ENCODE results near the gene MBNL3. TPM values are rescaled to one million over a fixed set of nuclear protein-coding genes. Genes with fewer than 3 reads are reported as not detected.

Gene MBNL3
- total RNA-seq, 1 experiment from 2014 or later: 4.0 TPM

GRCh38 chrX:132518401-132518800 is 29.6 kb upstream of the MBNL3 start:
- CTCF ChIA-PET: no interaction called here
- ATAC-seq: no peak
- H3K4me3 Mint-ChIP-seq: no peak overlapping the region
- H3K4me1 Mint-ChIP-seq: no peaks in the 10 kb centered on the region
- H3K9me3 Mint-ChIP-seq: no peaks in the 10 kb centered on the region
- peaks cover 2% of the 10 kb centered on the region; the same call in 1 of the 2 replicates for H3K27me3 Mint-ChIP-seq (ENCODE audit: low read depth)
- POLR2A ChIA-PET: no interaction called here
- no peak overlapping the region for H3K27ac Mint-ChIP-seq
- no peak for DNase-seq (ENCODE audit: low spot score)
- no peaks in the 10 kb centered on the region for H3K36me3 Mint-ChIP-seq
- TF ChIP-seq STAT6 (CRISPR knock-in tag; conservative IDR thresholded peaks at IDR 0.05; ENCODE audit: low read depth) (no peak), ATF6 (CRISPR knock-in tag; IDR thresholded peaks at IDR 0.05) (no peak), AR (CRISPR knock-in tag; IDR thresholded peaks at IDR 0.05) (no peak), ATF1 (CRISPR knock-in tag; IDR thresholded peaks at IDR 0.05) (no peak), KAT7 (CRISPR knock-in tag; IDR thresholded peaks at IDR 0.05; ENCODE audit: borderline replicate concordance) (no peak), TCF7 (CRISPR knock-in tag; IDR thresholded peaks at IDR 0.05; ENCODE audit: low read depth) (no peak), PRRX2 (CRISPR knock-in tag; IDR thresholded peaks at IDR 0.05) (no peak), USF2 (CRISPR knock-in tag; IDR thresholded peaks at IDR 0.05) (no peak), CBFB (CRISPR knock-in tag; IDR thresholded peaks at IDR 0.05; ENCODE audit: low read depth) (no peak), CREM (CRISPR knock-in tag; IDR thresholded peaks at IDR 0.05) (no peak), CREB1 (CRISPR knock-in tag; IDR thresholded peaks at IDR 0.05) (no peak), ZBTB43 (CRISPR knock-in tag; IDR thresholded peaks at IDR 0.05) (no peak), NR1H2 (CRISPR knock-in tag; IDR thresholded peaks at IDR 0.05) (no peak), ESRRA (CRISPR knock-in tag; IDR thresholded peaks at IDR 0.05; ENCODE audit: borderline replicate concordance) (no peak), IRF2 (CRISPR knock-in tag; IDR thresholded peaks at IDR 0.05; ENCODE audit: borderline replicate concordance, low read depth) (no peak), E2F4 (CRISPR knock-in tag; IDR thresholded peaks at IDR 0.05; ENCODE audit: borderline replicate concordance, low read depth) (no peak), JUN (CRISPR knock-in tag; IDR thresholded peaks at IDR 0.05) (no peak), MYBL2 (CRISPR knock-in tag; IDR thresholded peaks at IDR 0.05) (no peak), ATF2 (CRISPR knock-in tag; IDR thresholded peaks at IDR 0.05; ENCODE audit: borderline replicate concordance, low read depth) (no peak)
